ENCODE results near the gene ZMIZ1.

The ZMIZ1 gene

GRCh38 chr10:79191951-79192676, 123.3 kb downstream of the ZMIZ1 start:
- H3K9me3 ChIP-seq (ENCODE audit: control insufficient read depth in 2 of 2, low read length in 2 of 2) = no peaks in the 10 kb centered on the region
- no peaks in the 10 kb centered on the region for H3K27me3 ChIP-seq (ENCODE audit: control insufficient read depth in 2 of 2, insufficient read depth in 2 of 2, low read length in 2 of 2)
- H3K4me1 ChIP-seq (ENCODE audit: control insufficient read depth in 2 of 2, insufficient read depth in 2 of 2, low read length in 2 of 2) = peaks cover 18 to 22% of the 10 kb centered on the region in 2 donors
- H3K9ac ChIP-seq (ENCODE audit: low read depth in 1 of 2, low read length in 2 of 2) = no peak overlapping the region
- H3K4me3 ChIP-seq (ENCODE audit: low read length in 2 of 2) = no peak overlapping the region
- H3K27ac ChIP-seq (ENCODE audit: low read depth in 2 of 2, low read length in 2 of 2) = no peak overlapping the region
- peaks cover 4 to 16% of the 10 kb centered on the region in 2 donors for H3K36me3 ChIP-seq (ENCODE audit: control insufficient read depth in 2 of 2, insufficient read depth in 2 of 2, low read length in 2 of 2)

- peaks cover 0 to 14% of the 10 kb centered on the region in 2 donors for H3K36me3 ChIP-seq (ENCODE audit: control insufficient read depth in 2 of 2, insufficient read depth in 2 of 2, low read length in 2 of 2)
- no peak overlapping the region for H3K9ac ChIP-seq (ENCODE audit: low read depth in 1 of 2, low read length in 2 of 2)
- no peaks in the 10 kb centered on the region for H3K27me3 ChIP-seq (ENCODE audit: control insufficient read depth in 2 of 2, insufficient read depth in 2 of 2, low read length in 2 of 2)
- no peak overlapping the region for H3K27ac ChIP-seq (ENCODE audit: low read depth in 2 of 2, low read length in 2 of 2)
- no peaks in the 10 kb centered on the region for H3K9me3 ChIP-seq (ENCODE audit: control insufficient read depth in 2 of 2, low read length in 2 of 2)
- peaks cover 15 to 17% of the 10 kb centered on the region in 2 donors for H3K4me1 ChIP-seq (ENCODE audit: control insufficient read depth in 2 of 2, insufficient read depth in 2 of 2, low read length in 2 of 2)
- H3K4me3 ChIP-seq (ENCODE audit: low read length in 2 of 2) = no peak overlapping the region
These were observed 123.9 kb downstream of the ZMIZ1 start for GRCh38 chr10:79192677-79193003.

- Histone ChIP-seq H3K36me3 (ENCODE audit: control insufficient read depth in 2 of 2, insufficient read depth in 2 of 2, low read length in 2 of 2) (peaks cover 0 to 14% of the 10 kb centered on the region in 2 donors), H3K4me3 (ENCODE audit: low read length in 2 of 2) (no peak overlapping the region), H3K9me3 (ENCODE audit: control insufficient read depth in 2 of 2, low read length in 2 of 2) (no peaks in the 10 kb centered on the region), H3K27ac (ENCODE audit: low read depth in 2 of 2, low read length in 2 of 2) (no peak overlapping the region), H3K9ac (ENCODE audit: low read depth in 1 of 2, low read length in 2 of 2) (no peak overlapping the region), H3K4me1 (ENCODE audit: control insufficient read depth in 2 of 2, insufficient read depth in 2 of 2, low read length in 2 of 2) (peaks cover 7 to 10% of the 10 kb centered on the region in 2 donors), H3K27me3 (ENCODE audit: control insufficient read depth in 2 of 2, insufficient read depth in 2 of 2, low read length in 2 of 2) (no peaks in the 10 kb centered on the region)
These were observed 125.1 kb downstream of the ZMIZ1 start for GRCh38 chr10:79193694-79194382.

GRCh38 chr10:79195091-79195923, 126.5 kb downstream of the ZMIZ1 start:
- Histone ChIP-seq H3K9me3 (ENCODE audit: control insufficient read depth in 2 of 2, low read length in 2 of 2) (no peaks in the 10 kb centered on the region), H3K27ac (ENCODE audit: low read depth in 2 of 2, low read length in 2 of 2) (peak overlapping the region in 1 of 2 donors; percentile 40), H3K9ac (ENCODE audit: low read depth in 1 of 2, low read length in 2 of 2) (no peak overlapping the region), H3K36me3 (ENCODE audit: control insufficient read depth in 2 of 2, insufficient read depth in 2 of 2, low read length in 2 of 2) (peaks cover 2 to 12% of the 10 kb centered on the region in 2 donors), H3K4me1 (ENCODE audit: control insufficient read depth in 2 of 2, insufficient read depth in 2 of 2, low read length in 2 of 2) (peaks cover 7 to 10% of the 10 kb centered on the region in 2 donors), H3K27me3 (ENCODE audit: control insufficient read depth in 2 of 2, insufficient read depth in 2 of 2, low read length in 2 of 2) (no peaks in the 10 kb centered on the region), H3K4me3 (ENCODE audit: low read length in 2 of 2) (no peak overlapping the region)

- Histone ChIP-seq H3K27me3 (ENCODE audit: control insufficient read depth in 2 of 2, insufficient read depth in 2 of 2, low read length in 2 of 2) (no peaks in the 10 kb centered on the region), H3K27ac (ENCODE audit: low read depth in 2 of 2, low read length in 2 of 2) (no peak overlapping the region), H3K36me3 (ENCODE audit: control insufficient read depth in 2 of 2, insufficient read depth in 2 of 2, low read length in 2 of 2) (peaks cover 5 to 10% of the 10 kb centered on the region in 2 donors), H3K4me3 (ENCODE audit: low read length in 2 of 2) (no peak overlapping the region), H3K9me3 (ENCODE audit: control insufficient read depth in 2 of 2, low read length in 2 of 2) (no peaks in the 10 kb centered on the region), H3K4me1 (ENCODE audit: control insufficient read depth in 2 of 2, insufficient read depth in 2 of 2, low read length in 2 of 2) (peaks cover 7 to 10% of the 10 kb centered on the region in 2 donors), H3K9ac (ENCODE audit: low read depth in 1 of 2, low read length in 2 of 2) (no peak overlapping the region)
These were observed 128.0 kb downstream of the ZMIZ1 start for GRCh38 chr10:79196470-79197461.

GRCh38 chr10:79197558-79197957, 128.8 kb downstream of the ZMIZ1 start:
- H3K27me3 ChIP-seq (ENCODE audit: control insufficient read depth in 2 of 2, insufficient read depth in 2 of 2, low read length in 2 of 2) = no peaks in the 10 kb centered on the region
- H3K9me3 ChIP-seq (ENCODE audit: control insufficient read depth in 2 of 2, low read length in 2 of 2) = no peaks in the 10 kb centered on the region
- H3K4me1 ChIP-seq (ENCODE audit: control insufficient read depth in 2 of 2, insufficient read depth in 2 of 2, low read length in 2 of 2) = peaks cover 7 to 10% of the 10 kb centered on the region in 2 donors
- peaks cover 9 to 14% of the 10 kb centered on the region in 2 donors for H3K36me3 ChIP-seq (ENCODE audit: control insufficient read depth in 2 of 2, insufficient read depth in 2 of 2, low read length in 2 of 2)
- no peak overlapping the region for H3K4me3 ChIP-seq (ENCODE audit: low read length in 2 of 2)
- H3K27ac ChIP-seq (ENCODE audit: low read depth in 2 of 2, low read length in 2 of 2) = no peak overlapping the region
- no peak overlapping the region for H3K9ac ChIP-seq (ENCODE audit: low read depth in 1 of 2, low read length in 2 of 2)

- Histone ChIP-seq H3K36me3 (ENCODE audit: control insufficient read depth in 2 of 2, insufficient read depth in 2 of 2, low read length in 2 of 2) (peaks cover 34 to 38% of the 10 kb centered on the region in 2 donors), H3K27me3 (ENCODE audit: control insufficient read depth in 2 of 2, insufficient read depth in 2 of 2, low read length in 2 of 2) (no peaks in the 10 kb centered on the region), H3K9me3 (ENCODE audit: control insufficient read depth in 2 of 2, low read length in 2 of 2) (no peaks in the 10 kb centered on the region)
These were observed 131.6 kb downstream of the ZMIZ1 start for GRCh38 chr10:79200346-79200745.

GRCh38 chr10:79201706-79202105, 132.9 kb downstream of the ZMIZ1 start:
- H3K4me3 ChIP-seq (ENCODE audit: low read length in 2 of 2) = no peak overlapping the region

More at GRCh38 chr10:79200346-79200745, 131.6 kb downstream of the ZMIZ1 start:
- H3K4me3 ChIP-seq (ENCODE audit: low read length in 2 of 2) = no peak overlapping the region
- no peak overlapping the region for H3K27ac ChIP-seq (ENCODE audit: low read depth in 2 of 2, low read length in 2 of 2)
- no peak overlapping the region for H3K9ac ChIP-seq (ENCODE audit: low read depth in 1 of 2, low read length in 2 of 2)
- H3K4me1 ChIP-seq (ENCODE audit: control insufficient read depth in 2 of 2, insufficient read depth in 2 of 2, low read length in 2 of 2) = peaks cover under 1 to 5% of the 10 kb centered on the region in 2 donors

GRCh38 chr10:79202188-79203013, 133.6 kb downstream of the ZMIZ1 start:
- H3K9me3 ChIP-seq (ENCODE audit: control insufficient read depth in 2 of 2, low read length in 2 of 2) = no peaks in the 10 kb centered on the region
- no peaks in the 10 kb centered on the region for H3K27me3 ChIP-seq (ENCODE audit: control insufficient read depth in 2 of 2, insufficient read depth in 2 of 2, low read length in 2 of 2)
- peaks cover 43% of the 10 kb centered on the region in 2 donors for H3K36me3 ChIP-seq (ENCODE audit: control insufficient read depth in 2 of 2, insufficient read depth in 2 of 2, low read length in 2 of 2)
- H3K4me3 ChIP-seq (ENCODE audit: low read length in 2 of 2) = no peak overlapping the region
- no peaks in the 10 kb centered on the region for H3K4me1 ChIP-seq (ENCODE audit: control insufficient read depth in 2 of 2, insufficient read depth in 2 of 2, low read length in 2 of 2)
- H3K27ac ChIP-seq (ENCODE audit: low read depth in 2 of 2, low read length in 2 of 2) = no peak overlapping the region
- H3K9ac ChIP-seq (ENCODE audit: low read depth in 1 of 2, low read length in 2 of 2) = no peak overlapping the region

More at GRCh38 chr10:79201706-79202105, 132.9 kb downstream of the ZMIZ1 start:
- H3K4me1 ChIP-seq (ENCODE audit: control insufficient read depth in 2 of 2, insufficient read depth in 2 of 2, low read length in 2 of 2) = peaks cover 0 to under 1% of the 10 kb centered on the region in 2 donors
- no peaks in the 10 kb centered on the region for H3K27me3 ChIP-seq (ENCODE audit: control insufficient read depth in 2 of 2, insufficient read depth in 2 of 2, low read length in 2 of 2)
- peaks cover 38% of the 10 kb centered on the region in 2 donors for H3K36me3 ChIP-seq (ENCODE audit: control insufficient read depth in 2 of 2, insufficient read depth in 2 of 2, low read length in 2 of 2)
- H3K9me3 ChIP-seq (ENCODE audit: control insufficient read depth in 2 of 2, low read length in 2 of 2) = no peaks in the 10 kb centered on the region
- no peak overlapping the region for H3K9ac ChIP-seq (ENCODE audit: low read depth in 1 of 2, low read length in 2 of 2)
- no peak overlapping the region for H3K27ac ChIP-seq (ENCODE audit: low read depth in 2 of 2, low read length in 2 of 2)

Measured in mucosa of rectum (tissue), 2 donors.